ENCODE measurements around the gene CNPY2. TPM values are rescaled to one million over a fixed set of nuclear protein-coding genes. Genes with fewer than 3 reads are reported as not detected.

CNPY2 gene
- total and polyA plus RNA-seq, 7 donors, result 32.8 to 73.5 (median 40.2) TPM

DNA sequence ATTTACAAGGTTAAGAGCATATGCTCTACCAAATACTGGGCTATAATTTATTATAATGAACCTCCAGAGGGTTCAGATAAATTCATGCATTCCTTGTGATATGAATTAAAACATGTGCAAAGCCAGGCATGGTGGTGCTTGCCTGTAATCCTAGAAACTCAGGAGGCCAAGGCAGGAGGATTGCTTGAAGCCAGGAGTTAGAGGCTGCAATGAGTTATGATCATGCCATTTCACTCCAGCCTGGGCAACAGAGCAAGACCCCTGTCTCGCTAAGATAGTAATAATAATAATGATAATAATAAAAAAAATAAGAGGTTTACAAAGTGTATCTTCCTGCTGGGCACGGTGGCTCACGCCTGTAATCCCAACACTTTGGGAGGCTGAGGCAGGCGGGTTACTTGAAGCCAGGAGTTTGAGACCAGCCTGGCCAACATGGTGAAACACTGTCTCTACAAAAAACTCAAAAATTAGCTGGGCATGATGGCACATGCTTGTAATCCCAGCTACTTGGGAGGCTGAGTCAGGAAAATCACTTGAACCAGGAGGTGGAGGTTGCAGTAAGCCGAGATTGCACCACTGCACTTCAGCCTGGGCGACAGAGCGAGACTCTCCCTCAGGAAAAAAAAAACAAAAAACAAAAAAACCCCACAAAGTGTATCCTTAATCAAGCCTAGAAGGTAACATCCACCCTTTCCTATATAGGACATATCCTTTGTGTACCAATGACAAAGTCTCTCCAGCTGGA is 8.4 kb downstream of the CNPY2 start:
- 94 to 97% (median 95%) methylated on average over 7 of the region's 7 CpGs for WGBS, 3 donors
- TF ChIP-seq, protein P1, sequence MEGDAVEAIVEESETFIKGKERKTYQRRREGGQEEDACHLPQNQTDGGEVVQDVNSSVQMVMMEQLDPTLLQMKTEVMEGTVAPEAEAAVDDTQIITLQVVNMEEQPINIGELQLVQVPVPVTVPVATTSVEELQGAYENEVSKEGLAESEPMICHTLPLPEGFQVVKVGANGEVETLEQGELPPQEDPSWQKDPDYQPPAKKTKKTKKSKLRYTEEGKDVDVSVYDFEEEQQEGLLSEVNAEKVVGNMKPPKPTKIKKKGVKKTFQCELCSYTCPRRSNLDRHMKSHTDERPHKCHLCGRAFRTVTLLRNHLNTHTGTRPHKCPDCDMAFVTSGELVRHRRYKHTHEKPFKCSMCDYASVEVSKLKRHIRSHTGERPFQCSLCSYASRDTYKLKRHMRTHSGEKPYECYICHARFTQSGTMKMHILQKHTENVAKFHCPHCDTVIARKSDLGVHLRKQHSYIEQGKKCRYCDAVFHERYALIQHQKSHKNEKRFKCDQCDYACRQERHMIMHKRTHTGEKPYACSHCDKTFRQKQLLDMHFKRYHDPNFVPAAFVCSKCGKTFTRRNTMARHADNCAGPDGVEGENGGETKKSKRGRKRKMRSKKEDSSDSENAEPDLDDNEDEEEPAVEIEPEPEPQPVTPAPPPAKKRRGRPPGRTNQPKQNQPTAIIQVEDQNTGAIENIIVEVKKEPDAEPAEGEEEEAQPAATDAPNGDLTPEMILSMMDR (IDR thresholded peaks at IDR 0.05), result no peak
- Histone ChIP-seq H3K27me3 (ENCODE audit: insufficient read depth in 3 of 3, low read length in 2 of 3) (no peaks in the 10 kb centered on the region), H3K4me3 (no peak overlapping the region), H3K9me3 (no peaks in the 10 kb centered on the region), H3K36me3 (ENCODE audit: insufficient read depth in 1 of 2, low read depth in 1 of 2) (peaks cover 7 to 82% of the 10 kb centered on the region in 2 donors), H3K4me1 (peaks cover 8% of the 10 kb centered on the region), H3K27ac (no peak overlapping the region)
- DNase-seq (no peak), ATAC-seq (no peak)
- intact Hi-C loops (cut with DNase I), result no loop called here

- WGBS, 3 donors, result 86 to 95% (median 88%) methylated on average over 8 of the region's 8 CpGs
- Histone ChIP-seq H3K9me3 (no peaks in the 10 kb centered on the region), H3K4me1 (peaks cover 25% of the 10 kb centered on the region), H3K27ac (no peak overlapping the region), H3K27me3 (ENCODE audit: insufficient read depth in 3 of 3, low read length in 2 of 3) (no peaks in the 10 kb centered on the region), H3K36me3 (ENCODE audit: insufficient read depth in 1 of 2, low read depth in 1 of 2) (peaks cover 4 to 63% of the 10 kb centered on the region in 2 donors), H3K4me3 (no peak overlapping the region)
- intact Hi-C loops (cut with DNase I), result no loop called here
- DNase-seq (no peak), ATAC-seq (no peak)
- TF ChIP-seq, protein P1 (IDR thresholded peaks at IDR 0.05), result no peak
Observed at GRCh38 chr12:56304872-56305590, 10.8 kb downstream of the CNPY2 start.

GRCh38 chr12:56304276-56304675 is 11.5 kb downstream of the CNPY2 start:
- TF ChIP-seq, protein P1 (IDR thresholded peaks at IDR 0.05), result no peak
- WGBS, 3 donors, result 94 to 97% (median 94%) methylated on average over 3 of the region's 3 CpGs
- no peak for ATAC-seq
- H3K9me3 ChIP-seq, result no peaks in the 10 kb centered on the region
- H3K4me3 ChIP-seq, result no peak overlapping the region
- peaks cover 25% of the 10 kb centered on the region for H3K4me1 ChIP-seq
- H3K36me3 ChIP-seq (ENCODE audit: insufficient read depth in 1 of 2, low read depth in 1 of 2), result peaks cover 4 to 56% of the 10 kb centered on the region in 2 donors
- H3K27me3 ChIP-seq (ENCODE audit: insufficient read depth in 3 of 3, low read length in 2 of 3), result no peaks in the 10 kb centered on the region
- H3K27ac ChIP-seq, result no peak overlapping the region
- no peak for DNase-seq
- intact Hi-C loops (cut with DNase I), result no loop called here

GRCh38 chr12:56300644-56301464 is 14.9 kb downstream of the CNPY2 start:
- DNase-seq, result no peak
- intact Hi-C loops (cut with DNase I), result no loop called here
- peaks cover 56% of the 10 kb centered on the region for H3K4me1 ChIP-seq

More at GRCh38 chr12:56300644-56301464, 14.9 kb downstream of the CNPY2 start:
- WGBS, 3 donors, result 18 to 25% (median 23%) methylated on average over 21 of the region's 21 CpGs
- TF ChIP-seq, protein P1 (IDR thresholded peaks at IDR 0.05), result no peak
- H3K9me3 ChIP-seq, result no peaks in the 10 kb centered on the region
- peak overlapping the region; percentile 92 for H3K27ac ChIP-seq
- peaks cover 0 to 40% of the 10 kb centered on the region in 2 donors for H3K36me3 ChIP-seq (ENCODE audit: insufficient read depth in 1 of 2, low read depth in 1 of 2)
- H3K27me3 ChIP-seq (ENCODE audit: insufficient read depth in 3 of 3, low read length in 2 of 3), result no peaks in the 10 kb centered on the region
- H3K4me3 ChIP-seq, result peak overlapping the region; percentile 96
- peak; percentile 30 to 60 (median 52) for ATAC-seq

Measured in psoas muscle (tissue), 8 donors.